ENCODE measurements around the gene ACSL4. TPM values are rescaled to one million over a fixed set of nuclear protein-coding genes. Genes with fewer than 3 reads are reported as not detected.
"Not testable (repeated sequence)": the region's sequence is repeated elsewhere in the genome, so short reads cannot be mapped to it uniquely, and the experiment has no call there.

Gene ACSL4
- total RNA-seq, 1 experiment from 2014 or later: 59.7 TPM

GRCh38 chrX:109732017-109732801 lies 848 bp downstream of the ACSL4 start:
- DNase-seq (ENCODE audit: low spot score): peak; percentile 4

- no peak for DNase-seq (ENCODE audit: low spot score)
These were observed 4.9 kb downstream of the ACSL4 start for GRCh38 chrX:109728173-109728535.

GRCh38 chrX:109724971-109725370 lies 8.1 kb downstream of the ACSL4 start:
- not testable (repeated sequence) for DNase-seq (ENCODE audit: low spot score)

- no peak for DNase-seq (ENCODE audit: low spot score)
These were observed 12.1 kb downstream of the ACSL4 start for GRCh38 chrX:109720947-109721346.

GRCh38 chrX:109719264-109719663 lies 13.8 kb downstream of the ACSL4 start:
- no peak for DNase-seq (ENCODE audit: low spot score)

- DNase-seq (ENCODE audit: low spot score): no peak
These were observed 16.5 kb downstream of the ACSL4 start for GRCh38 chrX:109716431-109717028.

GRCh38 chrX:109714340-109714958 lies 18.6 kb downstream of the ACSL4 start:
- DNase-seq (ENCODE audit: low spot score): peak; percentile 35

- DNase-seq (ENCODE audit: low spot score): no peak
These were observed 22.9 kb downstream of the ACSL4 start for GRCh38 chrX:109710181-109710580.

GRCh38 chrX:109709129-109709631 lies 23.9 kb downstream of the ACSL4 start:
- peak; percentile 59 for DNase-seq (ENCODE audit: low spot score)

GRCh38 chrX:109707720-109708119 lies 25.3 kb downstream of the ACSL4 start:
- DNase-seq (ENCODE audit: low spot score): no peak

GRCh38 chrX:109707319-109707718 lies 25.7 kb downstream of the ACSL4 start:
- DNase-seq (ENCODE audit: low spot score): peak; percentile 3

- DNase-seq (ENCODE audit: low spot score): no peak
These were observed 28.5 kb downstream of the ACSL4 start for GRCh38 chrX:109704563-109704962.

- no peak for DNase-seq (ENCODE audit: low spot score)
These were observed 35.2 kb downstream of the ACSL4 start for GRCh38 chrX:109697855-109698254.

- DNase-seq (ENCODE audit: low spot score): no peak
These were observed 36.8 kb downstream of the ACSL4 start for GRCh38 chrX:109696146-109696740.

GRCh38 chrX:109695637-109696036 lies 37.4 kb downstream of the ACSL4 start:
- no peak for DNase-seq (ENCODE audit: low spot score)

GRCh38 chrX:109691752-109692151 lies 41.3 kb downstream of the ACSL4 start:
- DNase-seq (ENCODE audit: low spot score): no peak

- DNase-seq (ENCODE audit: low spot score): no peak
These were observed 41.8 kb downstream of the ACSL4 start for GRCh38 chrX:109691277-109691676.

- DNase-seq (ENCODE audit: low spot score): no peak
These were observed 45.2 kb downstream of the ACSL4 start for GRCh38 chrX:109687903-109688302.

GRCh38 chrX:109685656-109686078 lies 47.4 kb downstream of the ACSL4 start:
- no peak for DNase-seq (ENCODE audit: low spot score)

- DNase-seq (ENCODE audit: low spot score): no peak
These were observed 48.9 kb downstream of the ACSL4 start for GRCh38 chrX:109684136-109684535.

GRCh38 chrX:109681475-109682081 lies 51.5 kb downstream of the ACSL4 start:
- DNase-seq (ENCODE audit: low spot score): no peak

GRCh38 chrX:109679820-109680219 lies 53.2 kb downstream of the ACSL4 start:
- no peak for DNase-seq (ENCODE audit: low spot score)
